GM23248 (cell line): ENCODE results near the gene CACNB4.

ENCODE experiments used
- EZH2 ChIP-seq: fragments of 200-600 bp; sonication (generic); IDR thresholded peaks from 2 replicates; pipeline ENCODE4 v1.6.1; 2018; ENCODE audit warnings: antibody characterized with exemption, mild to moderate bottlenecking; ENCODE audit not compliant: insufficient read depth, poor library complexity, severe bottlenecking
- EZH2phosphoT487 ChIP-seq: fragments of 200-600 bp; sonication (generic); IDR thresholded peaks from 2 replicates; pipeline ENCODE4 v1.6.1; 2018; ENCODE audit warnings: antibody characterized with exemption, moderate library complexity, mild to moderate bottlenecking, low read depth; ENCODE audit not compliant: insufficient read depth

DNA sequence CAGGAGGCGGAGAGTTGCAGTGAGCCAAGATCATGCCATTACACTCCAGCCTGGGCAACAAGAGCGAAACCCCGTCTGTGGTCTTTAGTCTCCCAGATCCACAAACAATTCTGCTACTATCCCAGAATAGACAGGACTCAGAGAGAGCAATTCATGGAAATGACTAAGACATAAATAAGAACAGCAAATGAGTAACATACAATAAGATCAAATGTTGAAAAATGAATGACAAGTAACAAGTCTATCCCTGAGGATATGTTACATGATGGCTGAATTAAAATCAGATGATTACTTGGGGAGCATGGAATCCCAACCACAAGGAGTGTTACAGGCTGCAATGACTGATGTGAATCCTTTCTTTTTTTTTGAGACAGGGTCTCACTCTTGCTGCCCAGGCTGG is 280.9 kb downstream of the CACNB4 start:
- TF ChIP-seq EZH2phosphoT487 (no peak), EZH2 (no peak)
